Measurements from ENCODE around the gene OST4.

GRCh38 chr2:27072920-27073319 is 1.5 kb upstream of the OST4 start:
- no peak for TF ChIP-seq CTCF (conservative IDR thresholded peaks at IDR 0.05; ENCODE audit: low read depth, low read length)
- no peak for TF ChIP-seq EZH2phosphoT487 (IDR thresholded peaks at IDR 0.05; ENCODE audit: borderline replicate concordance, low read length)

Data from PC-3 (cell line).